ENCODE results near the gene PAX6. TPM values are rescaled to one million over a fixed set of nuclear protein-coding genes. Genes with fewer than 3 reads are reported as not detected.

The PAX6 gene
- total RNA-seq, 1 experiment from 2014 or later: 22.4 TPM

GRCh38 chr11:31779374-31779791 is 31.7 kb downstream of the PAX6 start:
- no peaks in the 10 kb centered on the region for H3K9me3 ChIP-seq (ENCODE audit: low read depth, low read length, poor library complexity, severe bottlenecking)
- CTCF ChIA-PET: no interaction called here
- TF ChIP-seq EZH2 (IDR thresholded peaks at IDR 0.05; ENCODE audit: borderline replicate concordance, low read depth, low read length, poor library complexity, severe bottlenecking): no peak
- TF ChIP-seq, protein P1, sequence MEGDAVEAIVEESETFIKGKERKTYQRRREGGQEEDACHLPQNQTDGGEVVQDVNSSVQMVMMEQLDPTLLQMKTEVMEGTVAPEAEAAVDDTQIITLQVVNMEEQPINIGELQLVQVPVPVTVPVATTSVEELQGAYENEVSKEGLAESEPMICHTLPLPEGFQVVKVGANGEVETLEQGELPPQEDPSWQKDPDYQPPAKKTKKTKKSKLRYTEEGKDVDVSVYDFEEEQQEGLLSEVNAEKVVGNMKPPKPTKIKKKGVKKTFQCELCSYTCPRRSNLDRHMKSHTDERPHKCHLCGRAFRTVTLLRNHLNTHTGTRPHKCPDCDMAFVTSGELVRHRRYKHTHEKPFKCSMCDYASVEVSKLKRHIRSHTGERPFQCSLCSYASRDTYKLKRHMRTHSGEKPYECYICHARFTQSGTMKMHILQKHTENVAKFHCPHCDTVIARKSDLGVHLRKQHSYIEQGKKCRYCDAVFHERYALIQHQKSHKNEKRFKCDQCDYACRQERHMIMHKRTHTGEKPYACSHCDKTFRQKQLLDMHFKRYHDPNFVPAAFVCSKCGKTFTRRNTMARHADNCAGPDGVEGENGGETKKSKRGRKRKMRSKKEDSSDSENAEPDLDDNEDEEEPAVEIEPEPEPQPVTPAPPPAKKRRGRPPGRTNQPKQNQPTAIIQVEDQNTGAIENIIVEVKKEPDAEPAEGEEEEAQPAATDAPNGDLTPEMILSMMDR (conservative IDR thresholded peaks at IDR 0.05; ENCODE audit: low read depth, low read length): no peak
- no peak overlapping the region for H3K27ac ChIP-seq (ENCODE audit: low read depth, low read length, poor library complexity, severe bottlenecking)
- no TSS peak for BruUV-seq (replicated peaks)
- POLR2A ChIA-PET (ENCODE audit: low non-redundant PET): no interaction called here
- intact Hi-C loops (cut with micrococcal nuclease; ENCODE audit: unreplicated experiment): no loop called here
- H3K4me1 ChIP-seq (ENCODE audit: insufficient read depth, low read length, poor library complexity, severe bottlenecking): no peaks in the 10 kb centered on the region
- DNase-seq (ENCODE audit: low spot score): no peak
- H3K4me3 ChIP-seq (ENCODE audit: low read depth, low read length, poor library complexity, severe bottlenecking): no peak overlapping the region
- no peaks in the 10 kb centered on the region for H3K27me3 ChIP-seq (replicated peaks; ENCODE audit: insufficient read depth, low read depth, low read length, poor library complexity)
- no peaks in the 10 kb centered on the region for H3K36me3 ChIP-seq (ENCODE audit: insufficient read depth, low read length, poor library complexity, severe bottlenecking)

DNA sequence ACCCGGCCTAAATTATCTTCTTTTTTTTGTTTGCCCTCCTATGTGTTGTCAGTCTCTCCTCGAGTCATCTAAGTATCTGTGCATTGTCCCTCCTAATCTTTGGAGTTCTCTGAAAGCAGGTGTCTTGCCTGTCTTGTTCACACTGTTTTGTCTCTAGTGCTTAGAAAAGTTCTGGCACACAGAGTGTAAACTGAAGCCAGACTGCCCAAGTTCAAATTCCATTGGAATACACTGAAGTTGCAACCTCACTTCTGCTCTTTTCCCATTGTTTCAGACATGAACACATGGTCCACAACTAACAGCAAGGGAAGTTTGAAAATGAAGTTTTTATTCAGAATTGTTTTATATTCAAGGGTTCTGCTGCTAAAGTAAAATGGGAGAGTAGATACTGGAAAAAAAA is 38.7 kb downstream of the PAX6 start:
- Histone ChIP-seq H3K27ac (ENCODE audit: low read depth, low read length, poor library complexity, severe bottlenecking) (no peak overlapping the region), H3K4me3 (ENCODE audit: low read depth, low read length, poor library complexity, severe bottlenecking) (no peak overlapping the region), H3K27me3 (replicated peaks; ENCODE audit: insufficient read depth, low read depth, low read length, poor library complexity) (no peaks in the 10 kb centered on the region), H3K4me1 (ENCODE audit: insufficient read depth, low read length, poor library complexity, severe bottlenecking) (peaks cover 15% of the 10 kb centered on the region), H3K9me3 (ENCODE audit: low read depth, low read length, poor library complexity, severe bottlenecking) (no peaks in the 10 kb centered on the region), H3K36me3 (ENCODE audit: insufficient read depth, low read length, poor library complexity, severe bottlenecking) (no peaks in the 10 kb centered on the region)
- BruUV-seq (replicated peaks): no TSS peak
- POLR2A ChIA-PET (ENCODE audit: low non-redundant PET): no interaction called here
- intact Hi-C loops (cut with micrococcal nuclease; ENCODE audit: unreplicated experiment): no loop called here
- CTCF ChIA-PET: interaction anchor here (0.6 kb wide), 1 partner anchor 1169 kb away, joined by 7 read pairs; no protein-coding TSS in a partner anchor
- no peak for DNase-seq (ENCODE audit: low spot score)
- TF ChIP-seq, protein P1 (conservative IDR thresholded peaks at IDR 0.05; ENCODE audit: low read depth, low read length): no peak
- no peak for TF ChIP-seq EZH2 (IDR thresholded peaks at IDR 0.05; ENCODE audit: borderline replicate concordance, low read depth, low read length, poor library complexity, severe bottlenecking)

- no peaks in the 10 kb centered on the region for H3K9me3 ChIP-seq (ENCODE audit: low read depth, low read length, poor library complexity, severe bottlenecking)
- intact Hi-C loops (cut with micrococcal nuclease; ENCODE audit: unreplicated experiment): no loop called here
- no peak for DNase-seq (ENCODE audit: low spot score)
- H3K27ac ChIP-seq (ENCODE audit: low read depth, low read length, poor library complexity, severe bottlenecking): no peak overlapping the region
- no peaks in the 10 kb centered on the region for H3K27me3 ChIP-seq (replicated peaks; ENCODE audit: insufficient read depth, low read depth, low read length, poor library complexity)
- no peak overlapping the region for H3K4me3 ChIP-seq (ENCODE audit: low read depth, low read length, poor library complexity, severe bottlenecking)
- no peaks in the 10 kb centered on the region for H3K36me3 ChIP-seq (ENCODE audit: insufficient read depth, low read length, poor library complexity, severe bottlenecking)
- ChIA-PET POLR2A (ENCODE audit: low non-redundant PET) (interaction anchor here (0.5 to 0.7 kb wide), 4 partner anchors 23 to 125 kb away, joined by 3 to 9 read pairs (median 4); no protein-coding TSS in a partner anchor), CTCF (no interaction called here)
- H3K4me1 ChIP-seq (ENCODE audit: insufficient read depth, low read length, poor library complexity, severe bottlenecking): peaks cover 20% of the 10 kb centered on the region
- no TSS peak for BruUV-seq (replicated peaks)
- TF ChIP-seq, protein P1 (conservative IDR thresholded peaks at IDR 0.05; ENCODE audit: low read depth, low read length): no peak
- TF ChIP-seq EZH2 (IDR thresholded peaks at IDR 0.05; ENCODE audit: borderline replicate concordance, low read depth, low read length, poor library complexity, severe bottlenecking): no peak
These were observed 41.0 kb downstream of the PAX6 start for GRCh38 chr11:31770011-31770700.
